Psoas muscle (tissue), 8 donors: ENCODE measurements around the gene MAML2. TPM values are rescaled to one million over a fixed set of nuclear protein-coding genes. Genes with fewer than 3 reads are reported as not detected.

Experiments
- ATAC-seq, 4 donors: fragments of 200-7000 bp; cut with Tn5 transposase; one replicate each; pipeline ENCODE4 v1.9.1; 2020; ENCODE audit warnings: moderate library complexity in 3 of 4, mild to moderate bottlenecking in 2 of 4
- DNase-seq, 2 donors: peaks; one replicate each; pipeline ENCODE4 v3.0.0-alpha.2; 2020
- H3K27ac ChIP-seq: fragments of 200-600 bp; one replicate; pipeline ENCODE4 v1.8.0; 2022
- H3K27me3 ChIP-seq, 3 donors: fragments of 200-600 bp in 1 of 3; one replicate each; pipeline versions ENCODE4 v1.6.1 to v1.8.0; 2013 to 2022; ENCODE audit warnings: low read length in 2 of 3, mild to moderate bottlenecking in 2 of 3, moderate library complexity in 1 of 3; ENCODE audit not compliant: insufficient read depth in 3 of 3
- H3K36me3 ChIP-seq, 2 donors: fragments of 200-600 bp in 1 of 2; one replicate each; pipeline versions ENCODE4 v1.6.1 to v1.8.0; 2013 to 2022; ENCODE audit warnings: low read depth in 1 of 2, mild to moderate bottlenecking in 1 of 2, moderate library complexity in 1 of 2; ENCODE audit not compliant: insufficient read depth in 1 of 2
- H3K4me1 ChIP-seq: fragments of 200-600 bp; one replicate; pipeline ENCODE4 v1.8.0; 2022
- H3K4me3 ChIP-seq: fragments of 200-600 bp; one replicate; pipeline ENCODE4 v1.8.0; 2022; ENCODE audit warnings: mild to moderate bottlenecking
- H3K9me3 ChIP-seq: fragments of 200-600 bp; one replicate; pipeline ENCODE4 v1.8.0; 2022
- WGBS, 3 donors: extraction: QIAGEN DNeasy Blood & Tissue Kit; methylation state at CpG; one replicate each; pipeline versions ENCODE4 v1.1.6 to v1.1.7; 2013; 5-methylcytosine and 5-hydroxymethylcytosine counted together
- intact Hi-C, 2 donors: fragments of 100-400 bp; cut with DNase I; formaldehyde crosslinking; loops; one replicate each; pipeline versions ENCODE4 v1.11.0 to v1.14.2; 2022
- polyA plus RNA-seq, 3 donors: library from polyadenylated mRNA; stranded (reverse); fragments of 200-250 nt; gene quantifications; one replicate each; pipeline ENCODE4 v1.2.3, GENCODE V29; 2013
- total RNA-seq, 4 donors: library from RNA; stranded (reverse); fragmentation: NEBNext Ultra II Directional in 2 of 4; extraction: Animal tissue kit (Norgen Biotek cat#: 25700) in 2 of 4; gene quantifications; one replicate each; pipeline versions ENCODE4 v1.2.1 to v1.2.4, GENCODE V29; 2021 to 2023
- TF ChIP-seq, protein P1 (sequence below): fragments of 200-600 bp; IDR thresholded peaks from one replicate; pipeline ENCODE4 v1.8.0; 2022; ENCODE audit warnings: antibody characterized with exemption
- donor health status: healthy with polysubstance abuse.
- donor health status: DM: no; HTN: no; CAD: no; lungs with moderate emphysema.
- donor health status: Bipolar disorder and iron deficiency.
- donor health status: healthy.
- donor health status: DM: yes; HTN: yes; CAD: no.
- donor health status: DM: no; HTN: no; CAD: no.
- donor health status: DM: no; HTN: no; CAD: no.
- donor health status: DM: yes; HTN: yes; CAD: no.

The MAML2 gene
- total and polyA plus RNA-seq, 7 donors, result 0.39 to 3.7 (median 1.5) TPM

- no peaks in the 10 kb centered on the region for H3K9me3 ChIP-seq
- ATAC-seq, result peak in 3 of 4 donors; percentile 56 to 71 (median 58)
- H3K27me3 ChIP-seq, result no peaks in the 10 kb centered on the region
- H3K4me1 ChIP-seq, result peaks cover 7% of the 10 kb centered on the region
- H3K36me3 ChIP-seq, result no peaks in the 10 kb centered on the region
- TF ChIP-seq, protein P1, sequence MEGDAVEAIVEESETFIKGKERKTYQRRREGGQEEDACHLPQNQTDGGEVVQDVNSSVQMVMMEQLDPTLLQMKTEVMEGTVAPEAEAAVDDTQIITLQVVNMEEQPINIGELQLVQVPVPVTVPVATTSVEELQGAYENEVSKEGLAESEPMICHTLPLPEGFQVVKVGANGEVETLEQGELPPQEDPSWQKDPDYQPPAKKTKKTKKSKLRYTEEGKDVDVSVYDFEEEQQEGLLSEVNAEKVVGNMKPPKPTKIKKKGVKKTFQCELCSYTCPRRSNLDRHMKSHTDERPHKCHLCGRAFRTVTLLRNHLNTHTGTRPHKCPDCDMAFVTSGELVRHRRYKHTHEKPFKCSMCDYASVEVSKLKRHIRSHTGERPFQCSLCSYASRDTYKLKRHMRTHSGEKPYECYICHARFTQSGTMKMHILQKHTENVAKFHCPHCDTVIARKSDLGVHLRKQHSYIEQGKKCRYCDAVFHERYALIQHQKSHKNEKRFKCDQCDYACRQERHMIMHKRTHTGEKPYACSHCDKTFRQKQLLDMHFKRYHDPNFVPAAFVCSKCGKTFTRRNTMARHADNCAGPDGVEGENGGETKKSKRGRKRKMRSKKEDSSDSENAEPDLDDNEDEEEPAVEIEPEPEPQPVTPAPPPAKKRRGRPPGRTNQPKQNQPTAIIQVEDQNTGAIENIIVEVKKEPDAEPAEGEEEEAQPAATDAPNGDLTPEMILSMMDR, result no peak
- WGBS, 3 donors, result 23 to 27% (median 25%) methylated on average over 6 of the region's 6 CpGs
- H3K4me3 ChIP-seq, result no peak overlapping the region
- intact Hi-C loops, result no loop called here
- no peak overlapping the region for H3K27ac ChIP-seq
- peak in 1 of 2 donors; percentile 22 for DNase-seq
Measured at GRCh38 chr11:96036863-96037262, 306.1 kb downstream of the MAML2 start.

GRCh38 chr11:96035740-96036078 lies 307.3 kb downstream of the MAML2 start:
- DNase-seq (no peak), ATAC-seq (no peak)
- no peaks in the 10 kb centered on the region for H3K27me3 ChIP-seq
- no peaks in the 10 kb centered on the region for H3K9me3 ChIP-seq
- H3K27ac ChIP-seq, result no peak overlapping the region
- intact Hi-C loops, result no loop called here
- TF ChIP-seq, protein P1, result no peak
- WGBS, 3 donors, result 64 to 90% (median 77%) methylated on average over 3 of the region's 3 CpGs
- H3K4me1 ChIP-seq, result peaks cover 7% of the 10 kb centered on the region
- no peaks in the 10 kb centered on the region for H3K36me3 ChIP-seq
- no peak overlapping the region for H3K4me3 ChIP-seq

GRCh38 chr11:96035031-96035739 lies 307.8 kb downstream of the MAML2 start:
- H3K4me1 ChIP-seq, result peaks cover 7% of the 10 kb centered on the region
- TF ChIP-seq, protein P1, result no peak
- H3K27me3 ChIP-seq, result no peaks in the 10 kb centered on the region
- no peak overlapping the region for H3K4me3 ChIP-seq
- H3K27ac ChIP-seq, result no peak overlapping the region
- WGBS, 3 donors, result 61 to 83% (median 76%) methylated on average over 5 of the region's 5 CpGs
- intact Hi-C loops, result no loop called here
- no peaks in the 10 kb centered on the region for H3K9me3 ChIP-seq
- ATAC-seq, result no peak
- DNase-seq, result no peak
- H3K36me3 ChIP-seq, result no peaks in the 10 kb centered on the region

DNA sequence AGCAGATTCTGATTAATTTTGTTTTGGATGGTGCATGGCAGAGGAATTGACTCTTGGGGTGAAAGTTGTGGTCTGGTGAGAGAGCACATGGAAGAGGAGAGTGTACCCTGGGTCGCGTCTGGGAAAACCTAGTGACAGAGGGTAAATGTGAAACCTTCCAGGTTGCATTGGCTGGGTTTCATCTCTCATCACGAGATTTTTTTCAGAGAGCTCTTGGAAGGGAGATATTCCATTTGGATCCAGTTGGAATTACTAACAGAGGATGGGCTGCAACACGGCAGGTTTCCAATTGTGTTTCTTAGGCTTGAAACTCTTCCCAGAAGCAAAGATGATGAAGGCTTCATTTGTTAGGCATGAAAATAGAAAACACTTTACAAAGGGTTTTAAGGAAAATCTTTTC lies 309.4 kb downstream of the MAML2 start:
- Histone ChIP-seq H3K4me1 (peaks cover 7% of the 10 kb centered on the region), H3K4me3 (no peak overlapping the region), H3K27ac (no peak overlapping the region), H3K9me3 (no peaks in the 10 kb centered on the region), H3K27me3 (no peaks in the 10 kb centered on the region), H3K36me3 (no peaks in the 10 kb centered on the region)
- TF ChIP-seq, protein P1, result no peak
- no peak for DNase-seq
- 46 to 48% (median 46%) methylated on average over 4 of the region's 4 CpGs for WGBS, 3 donors
- intact Hi-C loops, result no loop called here
- ATAC-seq, result no peak

DNA sequence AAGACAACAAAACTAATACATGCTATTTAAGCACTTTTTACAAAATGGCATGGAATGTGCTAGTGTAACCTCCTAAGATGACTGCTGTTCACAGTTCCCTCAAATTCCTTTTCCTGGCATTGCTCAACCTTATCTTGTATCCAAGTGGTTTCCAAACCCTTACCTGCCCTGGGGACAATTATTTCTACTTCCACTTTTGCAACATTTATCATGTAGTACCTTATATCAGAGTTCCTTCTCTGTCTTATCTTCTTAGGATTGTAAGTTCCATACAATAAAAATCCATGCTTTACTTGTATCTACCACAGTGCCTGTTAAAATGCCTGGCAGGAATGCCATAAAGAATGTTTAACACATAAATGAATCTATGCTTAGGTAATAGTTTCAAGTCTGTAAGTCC lies 309.9 kb downstream of the MAML2 start:
- DNase-seq (no peak), ATAC-seq (no peak)
- H3K4me1 ChIP-seq, result peaks cover 7% of the 10 kb centered on the region
- H3K27me3 ChIP-seq, result no peaks in the 10 kb centered on the region
- TF ChIP-seq, protein P1, result no peak
- peaks cover 0 to 1% of the 10 kb centered on the region in 2 donors for H3K36me3 ChIP-seq
- H3K4me3 ChIP-seq, result no peak overlapping the region
- no peak overlapping the region for H3K27ac ChIP-seq
- H3K9me3 ChIP-seq, result no peaks in the 10 kb centered on the region
- intact Hi-C loops, result no loop called here
